ENCODE measurements around the gene ARHGAP1.

DNA sequence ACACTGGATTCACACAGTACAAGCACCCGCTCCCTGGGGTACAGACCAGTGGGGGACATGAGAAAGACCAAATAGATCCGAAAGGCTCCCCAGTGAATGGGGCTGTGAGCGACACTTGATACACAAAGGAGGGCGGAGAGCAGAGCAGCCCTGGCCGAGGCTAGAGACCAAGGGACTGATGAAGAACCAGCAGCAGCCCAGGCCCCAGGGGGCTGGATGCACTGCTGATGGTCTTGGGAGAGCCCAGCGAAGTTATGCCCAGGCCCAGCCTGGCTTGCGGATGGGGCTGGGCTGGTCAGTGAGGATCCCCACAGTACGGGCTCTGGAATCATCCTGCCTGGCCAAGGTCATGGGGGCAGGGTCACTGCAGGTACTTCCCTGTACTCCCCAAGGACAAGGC lies 23.2 kb downstream of the ARHGAP1 start:
- no peak for TF ChIP-seq USF2 (IDR thresholded peaks at IDR 0.05)
- no peak for TF ChIP-seq CTCF (IDR thresholded peaks at IDR 0.05)
- TF ChIP-seq REST (IDR thresholded peaks at IDR 0.05): no peak
- no peak for TF ChIP-seq MAFK (IDR thresholded peaks at IDR 0.05; ENCODE audit: partially characterized antibody)
- no peak for TF ChIP-seq ZC3H11A (IDR thresholded peaks at IDR 0.05)
- no peak for TF ChIP-seq EP300 (IDR thresholded peaks at IDR 0.05)
- no peak for TF ChIP-seq KDM1A (IDR thresholded peaks at IDR 0.05; ENCODE audit: low read depth)
- TF ChIP-seq RFX5 (IDR thresholded peaks at IDR 0.05): no peak
- TF ChIP-seq POLR2A (IDR thresholded peaks at IDR 0.05; ENCODE audit: low read length): no peak
- no peak for TF ChIP-seq CEBPB (IDR thresholded peaks at IDR 0.05)
- TF ChIP-seq RAD21 (conservative IDR thresholded peaks at IDR 0.05 in 1 of 2, IDR thresholded peaks at IDR 0.05 in 1 of 2): no peak
- no peak for TF ChIP-seq JUNB (IDR thresholded peaks at IDR 0.05)
- no peak for TF ChIP-seq RCOR1 (IDR thresholded peaks at IDR 0.05; ENCODE audit: low read depth, low read length)
- no peak for TF ChIP-seq MAX (IDR thresholded peaks at IDR 0.05)
